Kidney glomerular epithelial cell (primary cell): ENCODE measurements around the gene GPR108.
A peak's percentile ranks its signal among the peaks of the same experiment; 100 is the strongest.
"Not testable (repeated sequence)": the region's sequence is repeated elsewhere in the genome, so short reads cannot be mapped to it uniquely, and the experiment has no call there.

ENCODE experiments used
- DNase-seq: peaks from one replicate; lab custom pipeline; 2025; lab: John Stamatoyannopoulos, UW

The GPR108 gene

GRCh38 chr19:6761053-6761676 is 23.8 kb upstream of the GPR108 start:
- no peak for DNase-seq

GRCh38 chr19:6760606-6761005 is 23.2 kb upstream of the GPR108 start:
- DNase-seq = no peak

DNA sequence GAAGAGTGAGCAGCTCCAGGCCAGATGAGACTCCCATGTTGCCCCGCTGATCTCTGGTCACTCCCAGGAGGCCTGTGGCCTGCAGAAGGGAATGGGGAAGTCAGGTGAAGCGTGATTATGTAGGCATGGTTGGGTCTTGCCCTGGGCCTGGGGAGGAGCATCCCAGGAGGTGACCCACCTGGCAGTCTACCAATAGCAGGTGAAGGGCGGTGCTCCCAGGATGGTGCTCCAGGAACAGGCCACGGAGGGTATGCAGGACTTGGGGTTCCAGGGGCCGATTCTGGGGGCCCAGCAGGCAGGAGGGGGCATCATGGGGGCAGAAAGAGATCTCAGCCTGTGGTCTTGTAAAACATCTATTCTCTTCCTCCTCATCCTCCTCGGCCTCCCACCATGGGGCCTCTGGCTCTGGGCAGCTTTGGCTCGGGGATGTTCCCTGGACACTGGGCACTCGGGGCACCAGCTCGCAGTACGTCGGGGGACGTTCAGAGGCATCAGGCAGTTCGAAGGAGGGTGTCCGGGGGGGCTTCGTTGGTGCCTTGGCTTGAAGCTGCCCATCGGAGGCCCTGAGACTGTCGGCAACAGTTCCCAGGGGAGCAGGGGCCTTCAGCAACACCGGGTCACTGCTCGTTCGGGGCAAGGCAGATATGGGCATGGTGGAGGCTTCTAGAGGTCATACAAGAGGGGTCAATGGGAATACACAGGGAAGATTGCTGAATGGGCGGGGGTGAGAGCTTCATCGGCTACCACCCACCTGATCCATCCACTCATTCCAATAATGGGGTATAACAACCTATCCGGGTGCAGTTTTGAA is 17.5 kb upstream of the GPR108 start:
- DNase-seq = no peak

DNA sequence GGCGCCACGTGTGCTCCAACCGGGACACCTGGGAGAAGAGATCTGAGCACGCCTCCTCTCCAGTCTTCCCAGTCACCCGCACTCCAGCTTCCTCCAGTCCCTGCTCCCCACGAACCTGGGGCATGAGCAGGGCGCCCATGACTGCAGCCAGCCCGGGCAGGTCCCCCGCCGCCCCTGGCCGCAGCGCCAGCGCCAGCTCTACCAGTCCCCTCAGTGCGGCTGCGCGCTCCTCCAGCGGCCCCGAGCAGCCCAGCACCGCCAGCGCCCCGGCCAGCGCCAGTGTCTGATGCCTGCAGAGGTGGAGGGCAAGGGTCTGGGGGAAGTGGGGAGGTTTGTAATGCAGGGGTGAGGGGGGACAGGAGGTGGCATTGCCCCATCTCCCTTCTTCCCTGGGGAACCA is 16.8 kb upstream of the GPR108 start:
- DNase-seq = no peak

DNA sequence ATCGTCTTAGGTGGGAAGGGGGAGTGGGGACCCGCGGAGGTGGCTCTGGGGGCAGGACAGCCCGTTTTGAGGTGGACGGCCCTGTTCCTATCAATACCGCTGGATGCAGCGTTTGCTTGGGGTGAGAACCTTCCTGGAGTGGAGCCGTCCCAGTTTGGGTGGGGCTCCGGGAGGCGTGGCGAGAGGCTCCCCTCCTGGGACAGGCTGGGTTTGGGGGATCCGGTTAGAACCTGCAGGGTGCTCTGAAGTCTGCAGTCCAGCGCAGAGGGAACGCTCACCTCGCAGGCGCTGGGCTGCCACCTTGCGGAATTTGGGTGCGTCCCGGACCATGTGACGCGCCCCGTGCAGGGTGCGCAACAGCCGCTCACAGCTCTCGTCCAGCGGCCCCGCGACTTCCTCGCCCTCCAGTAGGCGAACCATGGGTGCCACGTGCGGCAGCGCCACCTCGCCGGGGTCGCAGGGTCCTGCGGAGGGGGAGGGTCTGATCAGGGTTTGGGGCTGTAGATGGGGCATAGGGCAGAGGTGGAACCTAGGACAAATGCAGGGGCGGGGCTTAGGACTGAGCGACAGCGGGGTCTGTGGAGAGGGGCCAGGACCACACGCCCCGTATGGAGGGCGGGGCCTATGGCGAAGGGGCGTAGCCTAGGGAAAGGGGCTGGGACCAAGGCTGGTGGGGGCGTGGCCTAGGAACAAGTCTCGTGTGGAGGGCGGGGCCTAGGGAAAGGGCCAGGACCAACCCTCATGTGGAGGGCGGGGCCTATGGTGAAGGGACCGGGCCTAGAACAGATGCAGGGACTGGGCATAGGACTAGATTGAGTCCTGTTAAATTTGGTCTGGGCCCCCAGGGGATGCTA is 16.0 kb upstream of the GPR108 start:
- DNase-seq = no peak

GRCh38 chr19:6752256-6753177 is 15.1 kb upstream of the GPR108 start:
- DNase-seq = no peak

DNA sequence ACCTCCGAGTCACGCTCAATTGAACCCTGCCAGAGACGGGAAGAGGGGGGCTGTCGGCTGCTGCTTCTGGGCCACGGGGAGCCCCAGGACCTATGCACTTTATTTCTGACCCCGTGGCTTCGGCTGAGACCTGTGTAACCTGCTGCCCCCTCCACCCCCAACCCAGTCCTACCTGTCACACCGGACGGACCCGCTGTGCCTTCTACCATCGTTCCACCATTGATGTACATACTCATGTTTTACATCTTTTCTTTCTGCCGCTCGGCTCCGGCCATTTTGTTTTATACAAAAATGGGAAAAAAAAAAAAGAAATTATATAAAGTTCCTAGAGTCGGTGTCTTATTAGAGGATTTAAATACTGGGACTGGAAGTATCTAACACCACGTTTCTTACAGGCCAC is 13.8 kb upstream of the GPR108 start:
- no peak for DNase-seq

- DNase-seq = no peak
Observed at GRCh38 chr19:6750062-6750461, 12.7 kb upstream of the GPR108 start.

DNA sequence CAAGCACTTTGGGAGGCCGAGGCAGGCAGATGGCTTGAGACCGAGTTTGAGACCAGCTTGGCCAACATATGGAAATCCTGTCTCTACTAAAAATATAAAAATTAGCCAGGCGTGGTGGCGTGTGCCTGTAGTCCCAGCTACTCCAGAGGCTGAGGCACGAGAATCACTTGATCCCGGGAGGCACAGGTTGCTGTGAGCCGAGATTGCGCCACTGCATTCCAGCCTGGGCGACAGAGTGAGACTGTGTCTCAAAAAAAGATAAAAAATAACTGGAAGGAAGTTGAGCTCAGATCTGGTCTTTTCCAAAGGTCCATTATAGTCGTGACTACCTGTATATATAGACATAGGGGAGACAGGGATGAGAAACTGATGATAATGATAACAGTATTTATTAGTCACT is 11.2 kb upstream of the GPR108 start:
- DNase-seq = not testable (repeated sequence)

DNA sequence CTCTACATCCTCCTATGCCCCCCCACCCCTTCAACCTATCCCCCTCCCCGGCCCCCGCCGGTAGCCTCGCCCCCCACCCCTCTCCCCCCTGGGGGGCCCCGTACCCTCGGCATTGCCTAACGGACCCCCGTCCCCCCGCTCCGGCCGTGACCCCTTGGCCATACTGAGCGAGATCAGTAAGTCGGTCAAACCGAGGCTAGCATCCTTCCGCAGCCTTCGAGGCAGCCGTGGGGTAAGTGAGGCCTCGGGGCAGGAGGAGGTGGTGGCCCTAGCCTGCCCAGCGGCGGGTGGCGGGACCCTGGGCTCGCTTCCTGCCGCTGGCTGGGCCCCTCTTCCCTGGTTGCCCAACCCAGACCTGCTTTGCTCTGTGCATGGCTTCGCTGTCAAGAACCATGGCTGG is 8.6 kb upstream of the GPR108 start:
- no peak for DNase-seq

- DNase-seq = peak; percentile 37
Observed at GRCh38 chr19:6744381-6745301, 7.3 kb upstream of the GPR108 start.

DNA sequence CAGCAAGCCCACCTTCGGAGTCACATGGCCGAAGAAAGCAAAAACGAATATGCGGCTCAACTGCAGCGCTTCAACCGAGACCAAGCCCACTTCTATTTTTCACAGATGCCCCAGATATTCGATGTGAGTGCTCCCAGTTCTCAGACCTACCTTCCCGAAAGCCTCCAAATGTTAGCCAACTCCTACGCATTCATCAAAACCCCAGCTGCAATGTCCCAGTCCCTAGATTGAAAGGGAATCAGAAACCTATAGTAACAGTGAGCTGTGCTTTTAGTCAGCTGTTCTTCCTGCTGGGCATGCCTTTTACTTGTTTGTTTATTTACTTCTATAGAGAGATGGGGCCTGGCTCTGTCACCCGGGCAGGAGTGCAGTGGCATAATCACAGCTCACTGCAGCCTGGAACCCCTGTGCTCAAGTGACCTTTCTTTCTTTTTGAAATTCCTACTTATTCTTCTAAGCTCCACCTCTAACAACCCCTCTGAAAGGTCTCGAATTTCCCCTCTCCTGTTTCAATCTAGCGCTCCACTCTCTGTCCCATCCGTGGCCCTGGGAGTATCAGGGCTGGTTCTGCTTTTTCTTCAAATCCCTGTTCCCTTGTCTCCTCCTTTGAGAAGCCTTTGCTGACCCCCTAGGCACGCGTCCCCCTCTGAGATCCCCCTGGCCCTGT is 6.5 kb upstream of the GPR108 start:
- DNase-seq = no peak

DNA sequence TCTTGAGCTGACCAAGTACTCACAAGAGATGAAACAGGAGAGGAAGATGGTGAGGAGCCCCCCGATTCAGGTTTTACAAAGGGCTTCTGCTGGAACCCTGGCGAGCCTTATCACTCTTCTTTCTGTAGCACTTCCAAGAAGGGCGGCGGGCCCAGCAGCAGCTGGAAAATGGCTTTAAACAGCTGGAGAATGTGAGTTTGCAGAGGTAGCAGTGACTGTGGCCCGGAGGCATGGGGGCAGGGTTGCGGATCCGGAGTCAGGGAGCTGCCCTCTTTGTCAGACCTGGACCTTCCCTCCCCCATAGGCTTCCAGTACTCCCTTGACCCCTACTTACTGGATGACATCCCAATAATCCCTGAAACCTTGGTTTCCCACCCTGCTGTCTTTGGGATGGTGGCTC is 5.7 kb upstream of the GPR108 start:
- no peak for DNase-seq

- no peak for DNase-seq
Observed at GRCh38 chr19:6740589-6741343, 3.4 kb upstream of the GPR108 start.

- DNase-seq = no peak
Observed at GRCh38 chr19:6739883-6740588, 2.7 kb upstream of the GPR108 start.

DNA sequence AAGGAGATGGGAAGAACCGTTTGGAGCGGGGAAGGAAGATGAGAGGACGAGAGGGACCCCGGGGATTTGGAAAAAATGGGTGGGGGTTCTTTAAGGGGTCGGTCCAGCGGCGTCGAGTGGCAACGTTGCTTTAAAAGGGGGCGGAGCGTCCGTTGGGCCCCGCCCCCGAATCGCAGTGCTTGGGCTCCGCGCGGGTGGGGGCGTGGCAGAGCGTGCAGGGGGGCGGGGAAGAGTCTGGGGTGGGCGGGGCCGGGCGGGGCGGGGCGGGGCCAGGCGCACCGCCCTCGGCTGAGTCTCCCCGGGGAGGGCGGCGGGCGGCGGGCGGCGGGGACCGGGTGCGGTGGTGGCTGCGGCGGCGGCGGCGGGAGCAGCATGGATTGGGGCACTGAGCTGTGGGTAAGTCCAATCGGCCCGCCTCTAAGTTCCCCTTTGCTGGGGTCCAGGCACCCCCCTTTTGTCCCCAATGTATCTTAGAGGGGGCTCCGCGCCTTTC is 2.1 kb upstream of the GPR108 start, which contains the start of gene TRIP10:
Gene TRIP10, plus strand, starts transcription at position 291 of the 493 bp plus-strand sequence. Its CDS starts 82 bp downstream, at position 373.
- peak; percentile 48 for DNase-seq

DNA sequence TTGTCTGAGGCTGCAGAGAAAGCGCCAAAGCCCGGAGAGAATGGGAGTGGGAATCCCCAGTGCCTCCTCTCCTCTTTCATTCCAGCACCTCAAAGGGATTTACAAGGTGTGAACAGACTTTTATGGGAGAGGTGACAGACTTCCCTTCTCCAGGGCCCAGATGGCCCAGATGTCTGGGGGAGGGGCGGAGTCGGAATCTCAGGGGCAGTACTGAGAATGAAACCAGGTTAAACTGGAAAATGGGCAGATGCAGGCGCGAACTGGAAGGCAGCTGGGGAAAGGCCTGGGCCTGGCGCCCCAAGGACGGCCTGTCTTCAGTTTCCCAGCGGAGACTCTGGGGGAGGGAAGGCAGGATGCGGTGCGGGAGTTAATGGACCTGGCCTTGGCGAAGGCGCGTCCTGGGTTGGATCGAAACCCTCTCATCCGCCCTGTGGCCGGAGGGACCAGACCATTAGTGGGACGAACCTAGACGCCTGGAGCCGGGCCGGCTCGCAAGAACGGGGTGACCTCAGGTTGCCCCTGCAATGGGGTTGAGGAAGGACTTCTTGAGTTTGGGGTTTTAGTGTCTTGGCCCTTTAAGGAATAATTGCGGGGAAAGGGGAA is 1.5 kb upstream of the GPR108 start:
- DNase-seq = no peak
